ENCODE data around the gene CYP1A1. TPM values are rescaled to one million over a fixed set of nuclear protein-coding genes. Genes with fewer than 3 reads are reported as not detected.
A peak's percentile ranks its signal among the peaks of the same experiment; 100 is the strongest.

Gene CYP1A1
- total RNA-seq = 0.41 TPM
- long read RNA-seq = 0 reads

- Histone ChIP-seq H3K9me3 (replicated peaks) (no peaks in the 10 kb centered on the region), H3K4me1 (peaks cover 39% of the 10 kb centered on the region), H3K36me3 (no peaks in the 10 kb centered on the region), H3K4me3 (peak within 1 kb of the TSS; percentile 71), H3K27me3 (ENCODE audit: low read depth) (no peaks in the 10 kb centered on the region), H3K27ac (replicated peaks) (peak within 1 kb of the TSS; percentile 68)
- no peak for TF ChIP-seq CTCF (IDR thresholded peaks at IDR 0.05; ENCODE audit: borderline replicate concordance)
- peak; percentile 27 for DNase-seq
- intact Hi-C loops (cut with micrococcal nuclease) = no loop called here
Measured at GRCh38 chr15:74725225-74725774, at the start of gene CYP1A1. Gene CYP1A1, minus strand, starts transcription at chr15:74725528. Its CDS starts 2,431 bp downstream, at chr15:74723097.

- intact Hi-C loops (cut with micrococcal nuclease) = loop anchor here (5.0 kb wide), 1 partner anchor 174 kb away; no protein-coding TSS in a partner anchor
- H3K4me3 ChIP-seq = no peak overlapping the region
- DNase-seq = no peak
- H3K9me3 ChIP-seq (replicated peaks) = no peaks in the 10 kb centered on the region
- no peak overlapping the region for H3K27ac ChIP-seq (replicated peaks)
- peaks cover 22% of the 10 kb centered on the region for H3K4me1 ChIP-seq
- H3K36me3 ChIP-seq = no peaks in the 10 kb centered on the region
- no peak for TF ChIP-seq CTCF (IDR thresholded peaks at IDR 0.05; ENCODE audit: borderline replicate concordance)
- H3K27me3 ChIP-seq (ENCODE audit: low read depth) = no peaks in the 10 kb centered on the region
Measured at GRCh38 chr15:74773731-74774252, 48.5 kb upstream of the CYP1A1 start.

GRCh38 chr15:74773329-74773728 is 48.0 kb upstream of the CYP1A1 start:
- Histone ChIP-seq H3K4me1 (peaks cover 26% of the 10 kb centered on the region), H3K4me3 (no peak overlapping the region), H3K9me3 (replicated peaks) (no peaks in the 10 kb centered on the region), H3K36me3 (no peaks in the 10 kb centered on the region), H3K27ac (replicated peaks) (no peak overlapping the region), H3K27me3 (ENCODE audit: low read depth) (no peaks in the 10 kb centered on the region)
- intact Hi-C loops (cut with micrococcal nuclease) = loop anchor here (5.0 kb wide), 1 partner anchor 174 kb away; no protein-coding TSS in a partner anchor
- TF ChIP-seq CTCF (IDR thresholded peaks at IDR 0.05; ENCODE audit: borderline replicate concordance) = no peak
- DNase-seq = no peak

GRCh38 chr15:74770211-74770903 is 45.0 kb upstream of the CYP1A1 start:
- intact Hi-C loops (cut with micrococcal nuclease) = loop anchor here (5.0 kb wide), 1 partner anchor 177 kb away; no protein-coding TSS in a partner anchor
- no peak for DNase-seq
- H3K27ac ChIP-seq (replicated peaks) = no peak overlapping the region
- no peaks in the 10 kb centered on the region for H3K36me3 ChIP-seq
- TF ChIP-seq CTCF (IDR thresholded peaks at IDR 0.05; ENCODE audit: borderline replicate concordance) = no peak
- H3K4me3 ChIP-seq = no peak overlapping the region
- H3K27me3 ChIP-seq (ENCODE audit: low read depth) = peaks cover 7% of the 10 kb centered on the region
- peaks cover 16% of the 10 kb centered on the region for H3K4me1 ChIP-seq
- H3K9me3 ChIP-seq (replicated peaks) = no peaks in the 10 kb centered on the region

GRCh38 chr15:74769463-74770025 is 44.2 kb upstream of the CYP1A1 start:
- TF ChIP-seq CTCF (IDR thresholded peaks at IDR 0.05; ENCODE audit: borderline replicate concordance) = no peak
- peaks cover 7% of the 10 kb centered on the region for H3K27me3 ChIP-seq (ENCODE audit: low read depth)
- H3K9me3 ChIP-seq (replicated peaks) = no peaks in the 10 kb centered on the region
- H3K36me3 ChIP-seq = no peaks in the 10 kb centered on the region
- peaks cover 16% of the 10 kb centered on the region for H3K4me1 ChIP-seq
- no peak for DNase-seq
- intact Hi-C loops (cut with micrococcal nuclease) = loop anchor here (5.0 kb wide), 3 partner anchors 132 to 397 kb away; no protein-coding TSS in a partner anchor
- no peak overlapping the region for H3K4me3 ChIP-seq
- H3K27ac ChIP-seq (replicated peaks) = no peak overlapping the region

Data from left ventricle myocardium inferior (tissue), 1 donor.